Activated T-helper 1 cell treated with anti-CD3 and anti-CD28 coated beads, Interleukin-2, amount 50 U/mL, for 16 hours (primary cell): ENCODE results near the gene IGFBP7.
"Not testable (repeated sequence)": the region's sequence is repeated elsewhere in the genome, so short reads cannot be mapped to it uniquely, and the experiment has no call there.

ENCODE experiments used
- DNase-seq, 2 donors: peaks; one replicate each; pipeline ENCODE4 v3.0.0-alpha.2; 2020; ENCODE audit warnings: low read depth in 1 of 2, low spot score in 1 of 2

The IGFBP7 gene

GRCh38 chr4:57075367-57075766 is 34.8 kb downstream of the IGFBP7 start:
- DNase-seq = no peak

GRCh38 chr4:57074744-57075143 is 35.4 kb downstream of the IGFBP7 start:
- DNase-seq = no peak

DNA sequence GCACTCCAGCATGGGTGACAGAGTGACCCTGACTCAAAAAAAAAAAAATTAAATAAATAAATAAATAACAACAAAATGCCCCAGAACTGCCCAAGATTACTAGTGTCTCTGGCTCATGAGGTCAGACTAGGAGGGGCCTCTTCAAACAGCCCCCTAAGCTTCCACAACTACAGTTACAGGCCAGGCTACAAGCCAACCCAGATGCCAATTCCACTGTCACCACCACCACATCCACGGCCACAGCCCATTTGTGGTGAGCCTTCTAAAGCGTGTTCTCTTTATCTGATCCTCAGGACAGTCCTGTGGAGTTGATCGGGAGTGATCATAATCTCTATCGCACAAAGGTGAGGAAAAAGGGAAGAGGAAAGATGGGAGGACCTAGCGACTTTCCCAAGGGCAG is 36.6 kb downstream of the IGFBP7 start:
- DNase-seq = no peak

DNA sequence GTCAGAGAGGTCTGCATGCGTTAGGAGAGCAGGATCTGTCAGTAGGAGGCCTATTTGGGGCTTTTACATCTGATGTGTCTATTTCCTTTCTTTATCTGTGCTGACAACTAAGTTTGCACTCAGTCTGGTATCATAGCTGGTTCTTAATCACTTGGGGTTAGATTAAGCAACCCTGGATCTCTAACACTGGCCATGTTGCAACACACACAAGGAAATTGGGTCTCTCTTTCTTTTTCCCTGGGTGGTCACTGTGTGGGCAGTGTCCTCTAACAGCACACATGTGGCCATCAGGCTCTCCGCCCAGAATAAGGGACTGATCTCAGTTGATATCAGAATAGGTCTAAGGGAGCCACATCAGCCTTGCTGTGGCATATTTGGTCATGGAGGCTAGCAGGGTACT is 38.9 kb downstream of the IGFBP7 start:
- DNase-seq = no peak

DNA sequence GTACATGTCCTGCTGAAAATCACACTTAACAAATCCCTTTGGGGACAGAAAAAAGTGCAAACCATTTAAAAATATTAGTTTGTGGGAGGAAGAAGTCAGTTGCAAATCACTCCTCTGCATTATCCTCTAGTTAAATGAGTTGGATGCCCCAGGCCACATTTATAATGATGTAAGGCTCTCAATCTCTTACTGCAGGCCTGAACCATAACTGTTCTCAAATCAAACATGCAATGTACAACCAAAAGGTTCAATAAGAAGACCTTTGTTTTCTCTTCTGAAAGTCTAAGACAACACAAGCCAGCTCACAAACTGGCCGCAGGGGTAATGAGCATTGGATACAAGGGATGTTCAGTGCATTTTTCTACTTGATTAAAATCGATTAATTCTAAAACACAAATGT is 39.7 kb downstream of the IGFBP7 start:
- DNase-seq = no peak

DNA sequence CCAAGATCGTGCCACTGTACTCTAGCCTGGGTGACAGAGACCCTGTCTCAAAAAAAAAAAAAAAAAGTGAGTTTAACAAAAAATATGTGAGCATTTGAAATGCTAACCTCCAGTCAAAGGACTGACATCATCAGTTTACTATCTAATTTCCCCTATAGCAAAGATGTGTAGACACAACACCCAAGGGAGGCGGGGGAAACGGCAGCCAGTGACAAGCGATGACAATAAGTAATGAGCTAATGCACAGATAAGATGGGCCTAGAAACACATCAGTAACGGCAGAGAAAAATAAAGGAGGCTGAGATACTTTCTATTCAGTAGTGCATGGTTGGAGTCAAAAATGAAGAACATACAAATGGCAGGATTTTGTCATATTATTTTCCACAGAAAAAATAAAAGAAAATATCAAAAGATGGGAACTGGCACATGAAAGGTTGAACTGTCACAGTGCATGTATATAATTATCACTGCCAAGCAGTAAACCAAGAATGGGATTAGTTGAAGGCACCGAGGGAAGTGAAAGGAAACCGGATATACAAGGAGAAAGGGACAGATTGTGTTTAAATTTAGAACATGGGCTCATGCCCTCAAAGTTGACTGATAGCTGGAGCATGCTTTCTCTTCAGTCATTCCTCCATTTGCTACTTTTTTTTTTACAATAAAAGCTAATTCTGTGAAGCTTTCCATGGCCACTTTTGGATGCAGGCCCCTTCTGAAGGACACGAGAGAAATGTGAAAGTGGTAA is 41.8 kb downstream of the IGFBP7 start:
- no peak for DNase-seq

DNA sequence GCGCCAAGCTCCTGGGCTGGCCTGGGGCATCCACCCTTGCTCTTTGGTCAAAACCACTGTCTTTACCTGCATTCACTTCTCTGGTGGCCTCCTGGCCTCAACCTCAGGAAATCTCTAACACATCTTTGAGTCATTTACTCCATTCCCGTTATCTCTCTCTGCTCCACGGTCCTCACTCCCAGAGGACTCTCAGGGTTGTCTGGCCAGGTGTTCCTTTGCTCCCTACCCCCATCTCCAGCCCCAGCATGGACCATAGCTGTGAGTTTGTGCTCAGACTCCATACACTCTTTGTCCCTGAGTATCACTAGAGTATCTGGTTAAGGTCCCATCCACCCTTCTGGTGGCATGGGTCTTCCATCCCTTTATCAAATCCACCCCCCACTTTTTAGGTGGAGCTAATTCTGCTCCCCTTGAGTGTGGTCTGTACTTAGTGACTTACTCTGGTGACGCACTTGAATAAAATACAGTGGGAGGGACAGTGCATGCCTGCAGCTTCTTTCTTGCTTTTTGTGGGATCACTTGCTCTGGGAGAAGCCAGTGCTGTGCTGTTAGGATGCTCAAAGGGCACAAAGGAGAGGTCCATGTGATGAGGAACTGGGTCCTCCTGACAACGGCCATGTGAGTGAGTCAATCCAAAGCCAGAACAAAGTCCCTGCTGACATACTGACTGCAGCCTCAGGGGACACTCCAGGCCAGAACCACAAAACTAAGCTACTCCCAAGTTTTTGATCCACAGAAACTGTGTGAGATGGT is 44.3 kb downstream of the IGFBP7 start:
- DNase-seq = no peak

DNA sequence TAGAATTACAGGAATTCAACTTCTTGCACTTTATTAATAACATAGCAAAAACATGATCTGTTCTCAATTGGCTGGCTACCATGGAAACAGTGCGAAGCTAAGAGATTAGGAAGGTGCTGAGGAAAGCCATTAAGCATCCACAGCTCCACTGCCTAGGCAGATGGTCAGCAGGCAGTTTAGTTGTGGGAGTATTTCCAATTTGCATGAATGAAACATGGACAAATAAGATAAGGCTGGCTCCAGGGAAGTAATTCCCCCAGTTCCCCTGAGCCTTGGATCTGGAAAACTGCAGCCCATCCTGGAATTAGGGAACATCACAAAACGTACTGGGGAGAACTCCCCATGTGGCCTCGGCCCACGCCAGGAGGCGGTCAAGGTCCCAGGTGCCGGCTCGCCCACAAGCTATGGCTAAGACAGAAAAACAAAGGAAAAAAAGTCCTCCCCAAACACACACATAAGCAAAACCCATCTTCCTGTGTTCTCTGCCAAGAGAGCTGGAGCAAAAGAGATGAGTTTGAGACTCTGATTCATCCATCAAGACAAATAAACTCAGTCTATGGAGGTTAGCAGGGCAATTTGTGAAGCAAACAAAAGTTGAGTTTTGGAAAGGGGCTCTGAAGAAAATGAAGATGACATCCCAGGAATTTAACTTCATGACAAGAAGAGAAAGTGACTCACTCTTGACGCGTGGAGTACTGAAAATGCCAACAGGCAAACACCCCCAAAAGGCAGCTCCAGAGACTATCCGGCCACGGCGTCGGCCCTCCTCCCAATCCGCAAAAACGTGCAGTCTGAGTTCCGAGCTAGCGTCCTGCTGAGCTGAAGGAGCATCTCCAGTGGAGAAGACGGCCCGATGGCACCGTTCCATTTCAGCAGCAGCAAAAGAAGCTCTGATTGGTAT is 45.1 kb downstream of the IGFBP7 start:
- no peak for DNase-seq

DNA sequence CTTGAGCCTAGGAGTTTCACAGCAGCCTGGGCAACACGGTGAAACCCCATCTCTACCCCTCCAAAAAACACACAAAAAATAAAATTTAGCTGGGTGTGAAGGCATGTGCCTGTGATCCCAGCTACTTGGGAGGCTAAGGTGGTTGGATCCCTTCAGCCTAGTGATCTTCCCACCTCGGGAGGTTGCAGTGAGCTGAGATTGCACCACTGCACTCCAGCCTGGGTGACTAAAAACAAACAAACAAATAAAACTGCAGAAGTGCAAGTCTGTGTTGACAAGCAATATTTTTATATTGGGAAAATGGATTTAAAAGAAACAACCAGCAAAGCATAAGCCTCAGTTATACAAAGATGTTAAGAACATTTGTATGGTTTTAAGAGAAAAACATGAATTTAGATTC is 46.1 kb downstream of the IGFBP7 start:
- no peak for DNase-seq

DNA sequence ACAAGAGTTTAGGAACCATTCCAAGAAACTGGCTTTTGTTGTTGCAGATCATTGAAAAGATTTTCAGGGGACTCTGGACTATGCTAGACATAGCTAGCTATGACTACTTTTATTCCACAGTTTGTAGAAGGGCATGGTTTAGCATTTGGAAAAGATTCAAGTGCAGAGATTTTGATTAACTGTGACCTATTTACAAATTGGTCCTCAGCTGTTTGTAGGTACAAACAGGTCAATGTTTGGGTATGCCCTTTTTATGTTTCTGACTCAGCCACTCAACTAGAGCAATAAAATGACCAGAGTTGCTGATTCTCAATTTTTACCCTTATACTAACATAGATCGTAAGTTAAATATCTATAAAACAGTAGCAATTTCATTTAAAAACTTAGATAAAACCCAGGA is 46.7 kb downstream of the IGFBP7 start:
- no peak for DNase-seq

DNA sequence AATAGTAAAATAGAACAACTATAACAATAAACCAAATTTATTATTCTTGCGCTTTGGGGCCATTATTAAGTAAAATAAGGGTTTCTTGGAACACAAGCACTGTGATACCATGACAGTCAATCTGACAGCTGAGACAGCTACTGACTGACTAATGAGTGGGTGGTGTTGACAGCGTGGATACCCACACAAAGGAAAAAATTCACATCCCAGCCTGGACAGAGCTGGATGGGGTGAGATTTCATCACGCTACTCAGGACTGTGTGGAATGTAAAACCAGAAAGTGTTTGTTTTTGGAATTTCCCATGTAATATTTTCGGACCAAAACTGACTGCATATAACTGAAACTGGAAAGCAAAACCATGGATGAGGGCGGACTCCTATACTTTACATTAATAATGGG is 48.8 kb downstream of the IGFBP7 start:
- DNase-seq = no peak

- not testable (repeated sequence) for DNase-seq
Observed at GRCh38 chr4:57060717-57061067, 49.5 kb downstream of the IGFBP7 start.

DNA sequence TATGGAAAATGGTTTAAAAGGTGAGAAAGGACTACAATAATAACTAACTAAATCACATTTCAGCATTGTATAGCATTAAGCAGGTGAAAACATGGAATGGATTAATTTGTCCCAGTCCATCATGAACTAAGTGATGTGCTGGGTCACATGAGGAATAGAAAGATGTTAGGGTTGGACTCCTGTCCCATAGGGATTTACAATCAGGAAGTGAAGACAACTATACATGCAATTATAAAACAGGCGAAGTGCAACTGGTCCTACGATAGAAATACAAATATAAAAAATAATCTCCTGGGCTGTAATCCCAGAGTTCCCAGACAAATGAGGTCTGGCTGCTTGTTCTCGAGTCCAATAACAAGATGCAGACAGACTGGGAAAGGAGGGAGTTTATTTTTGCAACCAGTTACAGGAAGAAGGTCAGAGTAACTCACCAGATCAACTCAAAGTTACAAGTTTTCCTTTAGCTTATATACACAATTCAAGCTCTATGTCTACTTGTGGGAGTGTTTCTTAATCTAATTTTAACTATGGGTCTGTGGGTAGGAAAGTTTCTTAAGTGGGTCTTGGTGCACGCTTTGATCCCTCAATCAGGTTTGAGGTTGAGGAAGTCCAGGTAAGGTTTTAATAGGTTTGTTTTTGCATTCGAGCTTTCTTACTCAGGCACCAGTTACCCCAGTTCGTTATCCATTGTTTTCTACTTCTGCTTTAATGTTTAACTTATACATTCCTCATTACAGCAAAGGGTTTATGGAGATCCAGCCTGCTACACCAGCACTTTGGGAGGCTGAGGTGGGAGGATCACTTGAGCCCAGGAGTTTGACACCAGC is 50.1 kb downstream of the IGFBP7 start:
- DNase-seq = no peak

GRCh38 chr4:57055886-57056285 is 54.3 kb downstream of the IGFBP7 start:
- DNase-seq = no peak

DNA sequence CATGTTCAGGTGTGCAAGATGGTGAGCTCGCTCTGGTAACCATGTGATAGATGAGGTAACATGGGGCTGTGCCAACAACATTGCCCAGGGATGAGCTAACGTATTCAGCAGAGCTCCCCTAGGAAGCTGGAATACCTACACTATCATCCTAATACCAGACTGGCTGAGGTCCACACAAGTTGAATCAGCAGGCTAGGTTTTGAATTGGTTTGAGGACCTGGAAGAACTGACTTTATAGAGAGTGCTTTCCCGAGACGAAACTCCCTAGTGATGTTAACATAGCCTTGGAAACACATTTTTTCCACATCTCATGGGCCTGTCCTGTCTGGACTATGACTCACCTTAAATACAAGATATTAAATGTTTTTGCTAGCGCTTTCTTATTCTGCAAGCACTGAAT is 56.7 kb downstream of the IGFBP7 start:
- no peak for DNase-seq

DNA sequence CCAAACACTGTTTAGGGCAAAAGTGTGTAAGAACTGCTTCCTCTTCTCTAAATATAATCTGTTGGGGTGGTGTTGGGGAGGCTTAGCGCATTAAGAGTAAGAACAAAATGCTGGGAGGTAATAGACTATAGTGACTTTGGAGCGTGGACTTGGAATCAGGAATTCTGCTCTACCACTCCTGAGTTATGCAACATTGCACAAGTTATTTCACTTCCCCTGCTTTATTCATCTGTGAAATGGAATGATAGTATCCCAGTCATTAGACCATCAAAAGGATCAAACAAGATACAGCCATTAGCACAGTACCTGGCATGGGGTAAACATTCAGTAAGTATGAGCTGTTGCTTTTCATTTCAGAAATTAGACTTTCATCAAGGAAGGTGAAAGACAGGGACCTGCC is 58.7 kb downstream of the IGFBP7 start:
- DNase-seq = no peak

DNA sequence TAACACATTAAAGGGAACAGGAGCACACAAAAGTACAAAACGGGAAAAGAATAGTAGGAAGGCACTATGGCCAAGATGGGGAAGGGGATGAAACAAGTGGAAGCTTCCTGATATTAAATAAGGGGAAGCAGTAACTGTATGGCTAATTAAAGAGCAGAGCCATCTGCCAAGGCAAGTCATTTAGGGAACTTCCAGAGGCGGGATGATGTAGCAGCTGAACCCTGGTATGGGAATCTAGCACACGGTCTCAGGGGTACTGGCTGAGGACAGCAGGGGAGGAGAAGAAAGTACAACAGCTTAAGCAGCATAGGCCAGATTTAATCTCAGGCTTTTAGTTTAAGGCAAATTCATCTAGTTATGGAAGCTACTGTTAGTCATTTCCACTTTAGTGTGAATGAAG is 59.1 kb downstream of the IGFBP7 start:
- no peak for DNase-seq

- DNase-seq = no peak
Observed at GRCh38 chr4:57048590-57049304, 61.4 kb downstream of the IGFBP7 start.

DNA sequence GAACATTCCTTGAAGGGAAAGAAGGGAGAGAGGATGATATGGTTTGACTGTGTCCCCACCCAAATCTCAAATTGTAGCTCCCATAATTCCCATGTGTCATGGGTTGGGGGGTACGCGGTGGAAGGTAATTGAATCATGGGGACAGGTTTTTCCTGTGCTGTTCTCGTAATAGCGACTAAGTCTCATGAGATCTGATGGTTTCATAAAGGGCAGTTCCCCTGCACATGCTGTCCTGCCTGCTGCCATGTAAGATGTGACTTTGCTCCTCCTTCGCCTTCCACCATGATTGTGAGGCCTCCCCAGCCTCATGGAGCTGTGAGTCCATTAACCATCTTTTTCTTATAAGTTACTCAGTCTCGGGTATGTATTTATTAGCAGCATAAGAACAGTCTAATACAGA is 63.1 kb downstream of the IGFBP7 start:
- not testable (repeated sequence) for DNase-seq

GRCh38 chr4:57044996-57045395 is 65.2 kb downstream of the IGFBP7 start:
- no peak for DNase-seq
